ENCODE measurements around the gene TAAR8.

Gene TAAR8

GRCh38 chr6:132527791-132528190, 24.7 kb upstream of the TAAR8 start (continued):
- TF ChIP-seq ZNF26 (tag by site-specific recombination; IDR thresholded peaks at IDR 0.05) (no peak), ZNF660 (tag by site-specific recombination; IDR thresholded peaks at IDR 0.05) (0 out of 2 replicates have a peak, but pooled peaks have one; percentile 59), ZNF777 (tag by site-specific recombination; IDR thresholded peaks at IDR 0.05; ENCODE audit: borderline replicate concordance) (no peak), ZNF324 (tag by site-specific recombination; IDR thresholded peaks at IDR 0.05) (peak; percentile 72), GLI4 (tag by site-specific recombination; IDR thresholded peaks at IDR 0.05) (no peak), ZNF18 (tag by site-specific recombination; IDR thresholded peaks at IDR 0.05) (peak; percentile 26; the same call in 1 of the 2 replicates), ZNF138 (tag by site-specific recombination; IDR thresholded peaks at IDR 0.05; ENCODE audit: borderline replicate concordance) (no peak), ZNF654 (tag by site-specific recombination; IDR thresholded peaks at IDR 0.05; ENCODE audit: low read depth) (peak; percentile 42), ZNF202 (tag by site-specific recombination; IDR thresholded peaks at IDR 0.05; ENCODE audit: borderline replicate concordance) (0 out of 2 replicates have a peak, but pooled peaks have one; percentile 44), ZNF10 (tag by site-specific recombination; IDR thresholded peaks at IDR 0.05) (peak; percentile 44; the same call in 1 of the 2 replicates), KLF17 (tag by site-specific recombination; IDR thresholded peaks at IDR 0.05) (peak; percentile 50; the same call in 1 of the 2 replicates), ZNF449 (tag by site-specific recombination; IDR thresholded peaks at IDR 0.05) (peak; percentile 28; the same call in 1 of the 2 replicates), ZBTB17 (tag by site-specific recombination; IDR thresholded peaks at IDR 0.05) (peak; percentile 50), ZNF473 (tag by site-specific recombination; IDR thresholded peaks at IDR 0.05) (no peak), ZNF391 (tag by site-specific recombination; IDR thresholded peaks at IDR 0.05; ENCODE audit: borderline replicate concordance, low read depth) (peak; percentile 84; the same call in 1 of the 2 replicates), KLF10 (tag by site-specific recombination; IDR thresholded peaks at IDR 0.05) (peak; percentile 53; the same call in 1 of the 2 replicates), ZSCAN4 (tag by site-specific recombination; IDR thresholded peaks at IDR 0.05) (0 out of 2 replicates have a peak, but pooled peaks have one; percentile 28), ZNF416 (tag by site-specific recombination; IDR thresholded peaks at IDR 0.05) (no peak), KLF1 (tag by site-specific recombination; IDR thresholded peaks at IDR 0.05) (no peak), GLIS1 (tag by site-specific recombination; IDR thresholded peaks at IDR 0.05) (peak; percentile 75), PBX3 (CRISPR knock-in tag; IDR thresholded peaks at IDR 0.05) (no peak), HIC1 (tag by site-specific recombination; IDR thresholded peaks at IDR 0.05) (peak; percentile 96), ZBTB7A (tag by site-specific recombination; IDR thresholded peaks at IDR 0.05; ENCODE audit: low read depth) (0 out of 2 replicates have a peak, but pooled peaks have one; percentile 23)

Measured in HEK293 (cell line).